Esophagus muscularis mucosa (tissue), 4 donors: ENCODE data around the gene OSBPL3.

Experiments used
- CTCF ChIP-seq, 3 experiments: fragments of 200-600 bp in 2 of 3; fragments of 450-650 bp in 1 of 3; sonication (generic) in 2 of 3; IDR thresholded peaks; one replicate each; pipeline ENCODE4 v1.5.1; 2017 to 2019; ENCODE audit warnings: antibody characterized with exemption in 3 of 3, mild to moderate bottlenecking in 2 of 3, moderate library complexity in 1 of 3
- EP300 ChIP-seq: sonication (generic); formaldehyde crosslinking; IDR thresholded peaks from one replicate; pipeline ENCODE4 v1.6.1; 2017; ENCODE audit warnings: antibody characterized with exemption
- POLR2A ChIP-seq: fragments of 450-650 bp; IDR thresholded peaks from one replicate; pipeline ENCODE4 v1.6.1; 2017; ENCODE audit warnings: antibody characterized with exemption, moderate library complexity, mild to moderate bottlenecking, low read depth
- POLR2AphosphoS5 ChIP-seq, 2 donors: sonication (generic); formaldehyde crosslinking; IDR thresholded peaks; one replicate each; pipeline ENCODE4 v1.6.1; 2017; ENCODE audit warnings: antibody characterized with exemption in 2 of 2

GRCh38 chr7:24821045-24821753, 158.8 kb downstream of the OSBPL3 start:
- TF ChIP-seq CTCF (IDR thresholded peaks at IDR 0.05) (peak in 1 of 3 experiments; percentile 15), EP300 (no peak), POLR2A (no peak), POLR2AphosphoS5 (IDR thresholded peaks at IDR 0.05) (peak; percentile 30 to 41)
